ENCODE data around the gene HEG1. TPM values are rescaled to one million over a fixed set of nuclear protein-coding genes. Genes with fewer than 3 reads are reported as not detected.
"Not testable (repeated sequence)": the region's sequence is repeated elsewhere in the genome, so short reads cannot be mapped to it uniquely, and the experiment has no call there.

The HEG1 gene
- total RNA-seq, 2 donors from 2014 or later: 45.7 to 46.1 TPM

DNA sequence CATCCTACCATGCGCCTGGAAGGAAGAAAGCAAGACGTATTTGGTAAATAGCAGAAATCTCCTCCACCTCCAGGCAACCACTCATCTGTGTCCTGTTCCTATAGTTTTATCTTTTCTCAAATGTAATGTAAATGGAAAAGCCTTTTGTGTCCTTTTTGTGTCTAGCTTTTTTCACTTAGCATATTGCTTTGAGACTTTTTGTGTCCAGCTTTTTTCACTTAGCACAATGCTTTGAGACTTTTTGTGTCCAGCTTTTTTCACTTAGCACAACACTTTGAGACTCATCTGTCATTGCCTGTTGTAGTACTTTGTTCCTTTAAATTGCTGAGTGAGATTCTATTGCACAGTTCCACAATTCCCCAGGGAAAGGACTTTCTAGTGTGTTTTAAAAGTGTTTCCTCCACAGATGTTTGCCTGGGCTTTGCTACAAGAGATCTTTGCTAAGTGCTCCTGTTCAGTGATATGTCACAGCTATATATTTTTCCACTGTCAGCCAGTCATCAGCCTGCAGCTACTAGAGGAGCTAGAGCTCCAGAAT lies 93.3 kb downstream of the HEG1 start:
- Histone ChIP-seq H3K27me3 (no peaks in the 10 kb centered on the region), H3K36me3 (replicated peaks in 1 of 2; ENCODE audit: insufficient read depth in 1 of 2, low read depth in 2 of 2) (no peaks in the 10 kb centered on the region), H3K27ac (no peak overlapping the region), H3K4me1 (no peaks in the 10 kb centered on the region), H3K4me3 (no peak overlapping the region), H3K9me3 (no peaks in the 10 kb centered on the region)
- intact Hi-C loops (cut with DNase I): no loop called here
- DNase-seq: no peak
- no peak for ATAC-seq
- TF ChIP-seq, protein P1, sequence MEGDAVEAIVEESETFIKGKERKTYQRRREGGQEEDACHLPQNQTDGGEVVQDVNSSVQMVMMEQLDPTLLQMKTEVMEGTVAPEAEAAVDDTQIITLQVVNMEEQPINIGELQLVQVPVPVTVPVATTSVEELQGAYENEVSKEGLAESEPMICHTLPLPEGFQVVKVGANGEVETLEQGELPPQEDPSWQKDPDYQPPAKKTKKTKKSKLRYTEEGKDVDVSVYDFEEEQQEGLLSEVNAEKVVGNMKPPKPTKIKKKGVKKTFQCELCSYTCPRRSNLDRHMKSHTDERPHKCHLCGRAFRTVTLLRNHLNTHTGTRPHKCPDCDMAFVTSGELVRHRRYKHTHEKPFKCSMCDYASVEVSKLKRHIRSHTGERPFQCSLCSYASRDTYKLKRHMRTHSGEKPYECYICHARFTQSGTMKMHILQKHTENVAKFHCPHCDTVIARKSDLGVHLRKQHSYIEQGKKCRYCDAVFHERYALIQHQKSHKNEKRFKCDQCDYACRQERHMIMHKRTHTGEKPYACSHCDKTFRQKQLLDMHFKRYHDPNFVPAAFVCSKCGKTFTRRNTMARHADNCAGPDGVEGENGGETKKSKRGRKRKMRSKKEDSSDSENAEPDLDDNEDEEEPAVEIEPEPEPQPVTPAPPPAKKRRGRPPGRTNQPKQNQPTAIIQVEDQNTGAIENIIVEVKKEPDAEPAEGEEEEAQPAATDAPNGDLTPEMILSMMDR (IDR thresholded peaks at IDR 0.05): no peak
- TF ChIP-seq POLR2A (IDR thresholded peaks at IDR 0.05): no peak
- 87 to 96% methylated on average over 2 of the region's 2 CpGs for WGBS, 2 donors

DNA sequence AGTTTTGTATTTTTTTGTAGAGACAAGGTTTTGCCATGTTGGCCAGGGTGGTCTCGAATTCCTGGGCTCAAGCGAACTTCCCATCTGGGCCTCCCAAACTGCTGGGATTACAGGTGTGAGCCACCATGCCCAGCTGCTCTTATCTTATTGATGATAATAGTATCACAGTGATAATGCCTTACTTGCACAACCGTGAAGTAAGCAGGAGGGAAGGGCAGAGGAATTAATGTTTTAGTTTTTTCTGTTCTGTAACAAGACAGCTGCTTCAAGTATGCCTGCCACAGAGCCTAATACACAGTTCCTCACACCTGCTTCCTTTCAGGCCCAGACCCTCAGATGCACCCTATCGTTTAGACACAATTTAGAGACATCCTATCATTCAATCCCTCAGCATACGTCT lies 95.1 kb downstream of the HEG1 start:
- intact Hi-C loops (cut with DNase I): no loop called here
- no peak overlapping the region for H3K27ac ChIP-seq
- H3K36me3 ChIP-seq (replicated peaks in 1 of 2; ENCODE audit: insufficient read depth in 1 of 2, low read depth in 2 of 2): no peaks in the 10 kb centered on the region
- no peak for TF ChIP-seq POLR2A (IDR thresholded peaks at IDR 0.05)
- TF ChIP-seq, protein P1 (IDR thresholded peaks at IDR 0.05): no peak
- no peak for DNase-seq
- no peak for ATAC-seq
- H3K4me3 ChIP-seq: no peak overlapping the region
- no peaks in the 10 kb centered on the region for H3K27me3 ChIP-seq
- WGBS, 2 donors: 85 to 89% methylated on average over 5 of the region's 5 CpGs
- H3K9me3 ChIP-seq: no peaks in the 10 kb centered on the region
- no peaks in the 10 kb centered on the region for H3K4me1 ChIP-seq

DNA sequence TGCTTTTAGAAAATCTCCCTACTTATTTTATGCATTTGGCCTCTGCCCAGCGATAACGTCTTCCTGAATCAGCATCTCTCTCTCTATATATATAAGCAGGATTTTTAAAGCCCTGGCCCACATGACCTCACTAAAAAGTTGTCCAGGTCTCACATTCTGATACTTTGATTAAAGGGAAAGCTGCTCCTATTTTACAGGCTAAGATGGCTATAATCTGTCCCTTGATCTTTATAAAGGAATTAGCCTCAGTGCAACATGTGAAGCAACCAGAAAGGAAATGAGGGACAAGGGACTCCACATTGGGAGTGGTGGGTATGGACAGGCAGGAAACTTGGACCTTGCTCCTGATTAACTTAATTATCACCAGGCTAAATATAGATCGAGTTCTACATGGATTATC lies 95.7 kb downstream of the HEG1 start:
- no peaks in the 10 kb centered on the region for H3K4me1 ChIP-seq

DNA sequence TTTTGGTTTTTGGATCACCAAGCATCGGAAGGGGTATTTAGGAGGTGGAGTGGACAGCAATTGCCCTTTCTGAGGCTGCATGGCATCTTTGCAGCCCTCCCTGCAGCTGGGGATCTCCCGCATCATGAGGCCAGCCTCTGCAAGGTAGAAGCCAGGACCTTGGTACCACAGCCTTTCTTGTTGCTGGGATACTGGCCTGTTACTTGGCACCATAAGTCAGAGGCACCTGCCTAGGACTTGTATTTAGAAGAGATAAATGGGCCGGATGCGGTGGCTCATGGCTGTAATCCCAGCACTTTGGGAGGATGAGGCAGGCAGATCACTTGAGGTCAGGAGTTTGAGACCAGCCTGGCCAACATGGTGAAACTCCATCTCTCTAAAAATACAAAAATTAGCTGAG lies 97.8 kb downstream of the HEG1 start:
- H3K27me3 ChIP-seq; H3K27ac ChIP-seq; H3K4me1 ChIP-seq; H3K4me3 ChIP-seq; DNase-seq; ATAC-seq; intact Hi-C loops (cut with DNase I); H3K36me3 ChIP-seq (replicated peaks in 1 of 2; ENCODE audit: insufficient read depth in 1 of 2, low read depth in 2 of 2); H3K9me3 ChIP-seq: not testable (repeated sequence)
- 75 to 90% methylated on average over 2 to 4 of the region's 4 CpGs for WGBS, 2 donors

More for the DNA sequence above, 95.7 kb downstream of the HEG1 start:
- DNase-seq: no peak
- H3K27me3 ChIP-seq: no peaks in the 10 kb centered on the region
- ATAC-seq: no peak
- intact Hi-C loops (cut with DNase I): no loop called here
- H3K27ac ChIP-seq: no peak overlapping the region
- WGBS, 2 donors: 47 to 71% methylated on average over 3 of the region's 3 CpGs
- H3K36me3 ChIP-seq (replicated peaks in 1 of 2; ENCODE audit: insufficient read depth in 1 of 2, low read depth in 2 of 2): no peaks in the 10 kb centered on the region
- no peak overlapping the region for H3K4me3 ChIP-seq
- no peaks in the 10 kb centered on the region for H3K9me3 ChIP-seq
- no peak for TF ChIP-seq POLR2A (IDR thresholded peaks at IDR 0.05)
- TF ChIP-seq, protein P1 (IDR thresholded peaks at IDR 0.05): no peak

DNA sequence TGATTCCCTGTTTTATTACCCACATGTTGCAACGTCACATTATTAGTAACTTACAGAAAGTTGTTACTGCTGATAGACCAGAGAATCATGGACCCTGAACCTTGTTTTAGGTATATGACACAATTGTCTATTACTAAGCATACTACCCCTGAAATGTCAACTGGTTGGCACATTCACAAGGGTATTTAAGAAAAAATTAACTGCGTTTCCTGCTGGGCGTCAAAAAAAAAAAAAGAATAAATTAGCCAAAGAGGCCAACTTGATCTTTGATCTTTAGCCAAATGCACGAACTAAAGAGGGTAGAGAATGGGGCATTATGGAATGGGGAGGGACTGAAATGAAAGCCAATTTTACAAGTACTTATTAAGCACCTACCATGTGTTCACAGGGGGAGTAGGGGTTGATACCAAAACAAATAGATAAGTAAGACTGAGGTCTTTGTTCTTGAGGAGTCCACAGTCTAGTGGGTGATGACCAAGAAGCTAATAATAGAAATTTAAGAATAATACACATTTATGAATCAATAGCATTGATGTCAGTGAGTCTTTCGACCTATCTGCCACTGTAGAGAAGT lies 103.4 kb downstream of the HEG1 start:
- 51% methylated on average over 5 of the region's 5 CpGs for WGBS, 2 donors
- Histone ChIP-seq H3K9me3 (no peaks in the 10 kb centered on the region), H3K27me3 (no peaks in the 10 kb centered on the region), H3K4me1 (no peaks in the 10 kb centered on the region), H3K27ac (no peak overlapping the region), H3K36me3 (replicated peaks in 1 of 2; ENCODE audit: insufficient read depth in 1 of 2, low read depth in 2 of 2) (no peaks in the 10 kb centered on the region), H3K4me3 (no peak overlapping the region)
- no peak for TF ChIP-seq POLR2A (IDR thresholded peaks at IDR 0.05)
- TF ChIP-seq, protein P1 (IDR thresholded peaks at IDR 0.05): no peak
- no peak for DNase-seq
- intact Hi-C loops (cut with DNase I): no loop called here
- ATAC-seq: no peak

Measured in body of pancreas (tissue), 4 donors.